ENCODE data around the gene EEF1G. TPM values are rescaled to one million over a fixed set of nuclear protein-coding genes. Genes with fewer than 3 reads are reported as not detected.

Gene EEF1G
- total and polyA plus RNA-seq, 11 donors, result 549 to 1,190 (median 929) TPM

DNA sequence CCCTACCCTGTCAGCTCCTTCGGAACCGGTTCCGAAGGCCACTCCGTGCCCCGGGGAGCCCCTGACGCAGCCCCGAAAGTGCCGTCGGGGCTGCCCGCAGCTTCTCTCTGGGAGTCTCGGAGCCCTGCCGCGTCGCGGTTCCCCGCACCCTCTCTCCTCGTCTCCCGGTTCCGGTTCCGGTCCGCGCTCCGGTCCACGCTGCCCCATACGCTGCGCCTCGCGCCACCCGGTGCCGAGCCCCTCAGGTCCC is 27.4 kb upstream of the EEF1G start:
- 0 to 1% (median 0%) methylated on average over 28 to 30 of the region's 30 CpGs; no CpG with 5 or more reads in 1 of the 4 donors for WGBS, 4 donors
- no peak for TF ChIP-seq POLR2A (IDR thresholded peaks at IDR 0.05)
- TF ChIP-seq, protein P1, sequence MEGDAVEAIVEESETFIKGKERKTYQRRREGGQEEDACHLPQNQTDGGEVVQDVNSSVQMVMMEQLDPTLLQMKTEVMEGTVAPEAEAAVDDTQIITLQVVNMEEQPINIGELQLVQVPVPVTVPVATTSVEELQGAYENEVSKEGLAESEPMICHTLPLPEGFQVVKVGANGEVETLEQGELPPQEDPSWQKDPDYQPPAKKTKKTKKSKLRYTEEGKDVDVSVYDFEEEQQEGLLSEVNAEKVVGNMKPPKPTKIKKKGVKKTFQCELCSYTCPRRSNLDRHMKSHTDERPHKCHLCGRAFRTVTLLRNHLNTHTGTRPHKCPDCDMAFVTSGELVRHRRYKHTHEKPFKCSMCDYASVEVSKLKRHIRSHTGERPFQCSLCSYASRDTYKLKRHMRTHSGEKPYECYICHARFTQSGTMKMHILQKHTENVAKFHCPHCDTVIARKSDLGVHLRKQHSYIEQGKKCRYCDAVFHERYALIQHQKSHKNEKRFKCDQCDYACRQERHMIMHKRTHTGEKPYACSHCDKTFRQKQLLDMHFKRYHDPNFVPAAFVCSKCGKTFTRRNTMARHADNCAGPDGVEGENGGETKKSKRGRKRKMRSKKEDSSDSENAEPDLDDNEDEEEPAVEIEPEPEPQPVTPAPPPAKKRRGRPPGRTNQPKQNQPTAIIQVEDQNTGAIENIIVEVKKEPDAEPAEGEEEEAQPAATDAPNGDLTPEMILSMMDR (IDR thresholded peaks at IDR 0.05), result no peak
- Histone ChIP-seq H3K36me3 (peaks cover 0 to 62% (median 40%) of the 10 kb centered on the region in 9 donors), H3K27ac (peak overlapping the region; percentile 91 to 100 (median 98)), H3K4me3 (peak overlapping the region; percentile 81 to 100 (median 90)), H3K27me3 (no peaks in the 10 kb centered on the region), H3K4me1 (peaks cover 4 to 41% (median 32%) of the 10 kb centered on the region in 12 donors), H3K9me3 (no peaks in the 10 kb centered on the region)
- intact Hi-C loops (cut with DNase I), result loop anchor here in 1 of 10 donors (5.0 kb wide), 1 partner anchor 76 kb away; the partner anchor contains the start of gene UBXN1
- ATAC-seq (peak in 3 of 4 donors; percentile 8 to 37 (median 33)), DNase-seq (peak in 3 of 5 donors; percentile 64 to 72 (median 64))

DNA sequence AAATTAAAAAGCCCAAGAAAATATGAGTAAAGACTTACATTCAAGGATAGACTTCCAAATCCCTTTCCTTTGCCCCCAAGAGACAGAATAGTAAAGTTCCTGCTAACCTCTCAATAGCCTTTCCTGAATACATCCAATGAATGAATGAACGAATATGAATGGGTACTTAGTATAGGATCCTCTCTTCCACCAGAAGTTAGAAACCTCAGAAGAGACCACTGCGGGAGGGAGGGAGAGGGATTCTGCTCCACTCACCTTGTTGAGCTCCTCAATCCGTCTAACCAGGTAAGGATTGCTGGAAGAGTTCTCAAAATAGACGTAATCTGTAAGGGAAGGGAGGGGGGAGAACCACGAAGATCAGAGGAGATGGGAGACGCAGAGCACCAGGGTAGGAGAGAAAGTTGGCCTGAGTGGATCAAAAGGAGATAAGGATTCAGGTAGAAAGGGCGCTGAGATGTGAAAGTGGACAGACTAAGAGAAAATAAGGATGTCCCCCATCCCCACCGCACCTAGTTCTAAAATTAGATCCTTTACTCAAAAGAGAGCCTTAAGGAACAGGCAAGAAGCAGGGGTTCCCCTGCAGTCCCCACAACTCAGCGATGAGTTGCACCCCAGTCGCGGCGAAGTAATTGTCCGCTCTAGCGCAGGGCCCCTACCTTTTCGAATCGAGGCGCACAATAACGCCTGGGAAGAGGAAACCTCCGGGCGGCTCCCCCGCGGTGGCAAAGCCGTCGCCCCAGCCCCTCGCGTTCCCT is 26.9 kb upstream of the EEF1G start:
- TF ChIP-seq POLR2A (IDR thresholded peaks at IDR 0.05), result no peak
- TF ChIP-seq, protein P1 (IDR thresholded peaks at IDR 0.05), result no peak
- WGBS, 4 donors, result 2 to 4% (median 3%) methylated on average over 21 to 26 of the region's 26 CpGs
- ATAC-seq, result no peak
- Histone ChIP-seq H3K27ac (peak overlapping the region; percentile 91 to 100 (median 98)), H3K9me3 (no peaks in the 10 kb centered on the region), H3K36me3 (peaks cover 0 to 62% (median 40%) of the 10 kb centered on the region in 9 donors), H3K27me3 (no peaks in the 10 kb centered on the region), H3K4me3 (peak overlapping the region; percentile 81 to 100 (median 90)), H3K4me1 (peaks cover 4 to 41% (median 32%) of the 10 kb centered on the region in 12 donors)
- peak in 1 of 5 donors; percentile 39 for DNase-seq
- intact Hi-C loops (cut with DNase I), result loop anchor here in 1 of 10 donors (5.0 kb wide), 1 partner anchor 77 kb away; the partner anchor contains the start of gene UBXN1

GRCh38 chr11:62599901-62600300 is 26.2 kb upstream of the EEF1G start:
- 37 to 42% (median 39%) methylated on average over 5 of the region's 5 CpGs for WGBS, 4 donors
- H3K4me3 ChIP-seq, result peak overlapping the region in 11 of 12 donors; percentile 11 to 100 (median 90)
- ATAC-seq (no peak), DNase-seq (peak in 1 of 5 donors; percentile 9)
- peaks cover 4 to 41% (median 32%) of the 10 kb centered on the region in 12 donors for H3K4me1 ChIP-seq
- no peak for TF ChIP-seq POLR2A (IDR thresholded peaks at IDR 0.05)
- TF ChIP-seq, protein P1 (IDR thresholded peaks at IDR 0.05), result no peak
- H3K27ac ChIP-seq, result peak overlapping the region in 11 of 12 donors; percentile 55 to 100 (median 98)
- no peaks in the 10 kb centered on the region for H3K9me3 ChIP-seq
- H3K36me3 ChIP-seq, result peaks cover 0 to 62% (median 40%) of the 10 kb centered on the region in 9 donors
- intact Hi-C loops (cut with DNase I), result loop anchor here in 3 of 10 donors (2.0 to 10.0 kb wide), 3 partner anchors 53 to 95 kb away; partner anchors contain the start of genes AHNAK (in 1 of the 3) and UBXN1 (in 1 of the 3)
- H3K27me3 ChIP-seq, result no peaks in the 10 kb centered on the region

DNA sequence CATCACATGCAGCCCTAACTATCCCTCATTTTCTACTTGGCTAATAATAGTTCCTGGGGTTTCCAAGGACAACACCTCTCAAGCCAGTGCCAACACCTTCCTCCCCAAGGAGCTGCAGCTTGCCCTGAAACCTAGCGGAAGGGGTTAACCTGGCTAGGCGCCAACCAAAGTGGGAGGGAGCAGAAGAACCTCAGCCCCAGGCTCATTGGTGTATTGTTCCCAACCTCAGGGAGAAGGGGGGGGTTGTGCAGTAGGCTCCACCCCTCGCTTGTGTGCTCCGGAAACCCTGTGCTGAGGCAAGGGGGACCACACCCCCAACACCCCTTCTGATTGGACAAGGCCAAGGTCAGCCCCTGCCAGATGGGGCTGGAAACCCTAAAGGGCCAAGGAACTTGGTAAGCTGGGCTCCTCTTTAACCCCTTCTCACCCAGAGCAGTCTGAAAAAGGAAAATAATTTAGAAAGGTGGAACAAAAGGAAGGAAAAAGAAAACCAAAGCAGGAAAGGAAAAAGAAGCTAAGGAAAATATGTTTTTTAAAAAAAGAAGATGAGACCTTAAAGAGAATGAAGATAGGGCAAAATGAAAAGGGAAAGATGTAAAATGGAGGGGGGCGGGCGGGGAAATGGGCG is 25.5 kb upstream of the EEF1G start:
- Histone ChIP-seq H3K27me3 (no peaks in the 10 kb centered on the region), H3K4me1 (peaks cover 4 to 41% (median 32%) of the 10 kb centered on the region in 12 donors), H3K36me3 (peaks cover 0 to 62% (median 44%) of the 10 kb centered on the region in 9 donors), H3K9me3 (no peaks in the 10 kb centered on the region), H3K4me3 (peak overlapping the region in 10 of 12 donors; percentile 11 to 100 (median 90)), H3K27ac (peak overlapping the region in 11 of 12 donors; percentile 55 to 100 (median 98))
- peak; percentile 67 to 85 (median 82) for ATAC-seq
- TF ChIP-seq, protein P1 (IDR thresholded peaks at IDR 0.05), result no peak
- TF ChIP-seq POLR2A (IDR thresholded peaks at IDR 0.05), result no peak
- intact Hi-C loops (cut with DNase I), result loop anchor here in 2 of 10 donors (2.0 to 10.0 kb wide), 2 partner anchors 52 to 96 kb away; partner anchors contain the start of gene AHNAK (in 1 of the 2)
- peak; percentile 93 to 97 (median 97) for DNase-seq
- 33 to 38% (median 37%) methylated on average over 7 of the region's 7 CpGs for WGBS, 4 donors
